ENCODE measurements around the gene UQCRH. TPM values are rescaled to one million over a fixed set of nuclear protein-coding genes. Genes with fewer than 3 reads are reported as not detected.

UQCRH gene
- total and polyA plus RNA-seq, 2 of the 13 experiments (the other 11 are each of a cell fraction or from before 2014, with no cell fraction given), result 548 to 556 TPM

GRCh38 chr1:46303038-46303871, at the start of gene UQCRH, which contains the start of gene LRRC41 (continued):
- TF ChIP-seq ZFP82 (CRISPR knock-in tag; IDR thresholded peaks at IDR 0.05; ENCODE audit: borderline replicate concordance) (peak; percentile 93), ZGPAT (CRISPR knock-in tag; IDR thresholded peaks at IDR 0.05) (peak; percentile 49), ZNF773 (CRISPR knock-in tag; IDR thresholded peaks at IDR 0.05; ENCODE audit: borderline replicate concordance) (no peak), JUN (CRISPR knock-in tag; IDR thresholded peaks at IDR 0.05) (no peak), MBD4 (IDR thresholded peaks at IDR 0.05; ENCODE audit: borderline replicate concordance, low read length) (no peak), ZSCAN22 (CRISPR knock-in tag; IDR thresholded peaks at IDR 0.05) (no peak), REPIN1 (CRISPR knock-in tag; IDR thresholded peaks at IDR 0.05; ENCODE audit: borderline replicate concordance, low read depth) (no peak), REST (IDR thresholded peaks at IDR 0.05; ENCODE audit: borderline replicate concordance in 1 of 2, low read depth in 1 of 2, low read length in 2 of 2) (peak in 1 of 2 experiments; percentile 69; a peak in 2 of 4 replicates), IKZF5 (CRISPR knock-in tag; IDR thresholded peaks at IDR 0.05) (no peak), ETS1 (CRISPR knock-in tag; IDR thresholded peaks at IDR 0.05) (0 out of 2 replicates have a peak, but pooled peaks have one; percentile 9), DBP (CRISPR knock-in tag; IDR thresholded peaks at IDR 0.05; ENCODE audit: not compliant biosample characterization) (no peak), ZNF275 (CRISPR knock-in tag; IDR thresholded peaks at IDR 0.05; ENCODE audit: borderline replicate concordance) (no peak), ZNF274 (CRISPR knock-in tag; IDR thresholded peaks at IDR 0.05) (no peak), CBX1 (IDR thresholded peaks at IDR 0.05; ENCODE audit: low read depth) (peak; percentile 25), ZFYVE20 (CRISPR knock-in tag; IDR thresholded peaks at IDR 0.05; ENCODE audit: borderline replicate concordance, low read depth) (no peak), SRY (CRISPR knock-in tag; IDR thresholded peaks at IDR 0.05) (peak; percentile 28)

Measured in HepG2 (cell line).